ENCODE measurements around the gene TSPAN18. TPM values are rescaled to one million over a fixed set of nuclear protein-coding genes. Genes with fewer than 3 reads are reported as not detected.

TSPAN18 gene
- total RNA-seq, 1 donor from 2014 or later: 99.7 TPM

- DNase-seq: no peak
- intact Hi-C loops (cut with DNase I): loop anchor here (10.0 kb wide), 2 partner anchors 363 to 393 kb away; no protein-coding TSS in a partner anchor
- no peak for ATAC-seq (ENCODE audit: poor library complexity)
Observed at GRCh38 chr11:44931466-44931865, 204.7 kb downstream of the TSPAN18 start.

- intact Hi-C loops (cut with DNase I): loop anchor here (10.0 kb wide), 2 partner anchors 361 to 391 kb away; no protein-coding TSS in a partner anchor
- no peak for ATAC-seq (ENCODE audit: poor library complexity)
Observed at GRCh38 chr11:44934110-44934509, 207.3 kb downstream of the TSPAN18 start.

DNA sequence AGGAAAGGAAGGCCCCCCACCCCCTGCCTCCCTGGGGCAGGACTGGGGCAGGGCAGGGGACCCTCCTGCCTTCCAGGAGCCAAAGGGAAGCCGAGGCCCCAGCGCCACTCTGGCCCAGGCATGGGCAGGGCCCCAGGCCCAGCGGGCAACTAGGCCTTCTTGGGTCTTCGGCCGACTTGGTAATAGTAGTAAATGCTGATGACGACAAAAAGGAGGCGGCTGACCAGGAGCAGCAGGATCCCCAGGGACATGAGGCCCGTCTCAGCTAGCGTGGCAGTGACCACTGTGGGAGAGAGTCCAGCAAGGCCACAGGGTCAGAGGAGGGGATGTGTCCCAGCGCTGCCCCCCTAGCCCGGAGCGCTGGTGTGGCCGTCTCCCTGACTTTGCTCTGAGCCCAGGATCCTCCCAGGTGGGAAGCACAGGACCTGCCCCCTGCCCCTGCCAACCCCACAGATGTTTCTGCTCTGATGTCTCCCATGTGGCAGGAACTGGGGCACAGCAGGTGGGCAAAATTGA lies 208.0 kb downstream of the TSPAN18 start:
- intact Hi-C loops (cut with DNase I): loop anchor here (10.0 kb wide), 2 partner anchors 360 to 390 kb away; no protein-coding TSS in a partner anchor
- ATAC-seq (ENCODE audit: poor library complexity) (no peak), DNase-seq (no peak)

More at GRCh38 chr11:44934110-44934509, 207.3 kb downstream of the TSPAN18 start:
- no peak for DNase-seq

- DNase-seq (peak; percentile 87), ATAC-seq (ENCODE audit: poor library complexity) (peak; percentile 61)
- intact Hi-C loops (cut with DNase I): loop anchor here (2.0 to 10.0 kb wide), 3 partner anchors 166 to 388 kb away; no protein-coding TSS in a partner anchor
Observed at GRCh38 chr11:44936525-44936924, 209.8 kb downstream of the TSPAN18 start.

DNA sequence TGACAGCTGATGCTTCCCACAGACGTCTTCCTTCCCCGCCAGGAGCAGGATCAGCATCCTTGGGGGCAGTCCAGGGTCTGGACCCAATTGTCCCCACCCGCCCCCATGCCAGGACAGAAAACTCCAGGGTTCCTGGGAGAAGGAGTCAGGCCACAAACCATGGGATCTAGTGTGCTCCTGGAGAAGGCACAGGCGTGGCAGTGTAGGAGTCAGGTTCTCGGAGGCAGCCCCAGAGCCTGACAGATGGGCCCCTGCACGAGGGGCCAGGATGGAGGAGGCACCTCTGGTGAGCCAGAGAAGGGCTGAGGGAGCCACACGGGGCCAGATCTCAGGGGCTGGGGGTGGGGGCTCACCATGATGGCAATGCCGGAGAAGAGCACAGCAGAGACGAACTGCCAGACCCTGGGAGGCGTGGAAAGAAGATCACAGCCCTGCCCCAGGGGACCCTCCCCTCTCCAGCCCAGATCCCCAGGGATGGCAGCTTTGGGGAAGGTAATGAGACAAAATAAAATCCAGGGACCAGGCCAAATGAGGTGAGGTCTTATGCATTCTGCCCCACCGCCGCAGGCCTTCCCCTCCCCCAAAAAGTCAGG lies 210.3 kb downstream of the TSPAN18 start:
- intact Hi-C loops (cut with DNase I): loop anchor here (2.0 to 10.0 kb wide), 3 partner anchors 166 to 388 kb away; no protein-coding TSS in a partner anchor
- ATAC-seq (ENCODE audit: poor library complexity) (no peak), DNase-seq (no peak)

GRCh38 chr11:44938066-44938691 lies 211.4 kb downstream of the TSPAN18 start:
- ATAC-seq (ENCODE audit: poor library complexity): no peak
- intact Hi-C loops (cut with DNase I): loop anchor here (10.0 kb wide), 2 partner anchors 357 to 387 kb away; no protein-coding TSS in a partner anchor
- no peak for DNase-seq

DNA sequence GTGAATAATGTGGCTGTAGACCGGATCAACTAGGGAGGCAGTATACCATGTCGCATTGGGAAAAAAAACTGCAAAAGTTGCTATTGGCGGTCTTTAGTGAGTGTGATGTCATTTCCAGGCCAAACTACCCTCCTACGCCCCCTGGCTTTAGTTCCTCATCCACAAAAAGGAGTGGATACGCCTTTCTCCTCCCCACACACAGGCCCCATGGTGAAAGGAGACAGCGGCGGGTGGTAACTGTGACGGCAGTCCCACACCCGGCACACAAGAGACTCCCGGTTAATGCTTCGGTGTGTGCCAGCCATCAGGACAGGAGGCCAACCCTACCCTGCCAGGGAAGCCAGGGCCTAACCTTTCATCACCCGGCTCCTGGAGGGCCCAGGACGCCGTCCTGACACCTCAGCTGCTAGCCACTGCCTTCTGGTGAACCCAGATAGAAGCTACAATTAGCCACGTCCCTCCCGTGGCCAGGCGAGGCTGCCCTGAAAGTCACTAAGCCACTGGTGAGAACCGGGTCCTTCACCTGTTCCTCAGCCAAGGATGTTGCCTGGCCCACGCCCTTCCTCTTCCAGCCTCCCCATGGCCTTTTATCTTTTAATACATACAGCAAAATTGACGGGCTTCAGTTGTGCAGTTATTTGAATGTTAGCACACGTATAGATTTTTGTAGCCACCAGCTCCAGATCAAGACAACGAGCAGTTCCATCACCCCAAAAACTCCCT lies 213.1 kb downstream of the TSPAN18 start:
- intact Hi-C loops (cut with DNase I): loop anchor here (10.0 kb wide), 2 partner anchors 355 to 385 kb away; no protein-coding TSS in a partner anchor
- ATAC-seq (ENCODE audit: poor library complexity): peak; percentile 58
- DNase-seq: peak; percentile 69

DNA sequence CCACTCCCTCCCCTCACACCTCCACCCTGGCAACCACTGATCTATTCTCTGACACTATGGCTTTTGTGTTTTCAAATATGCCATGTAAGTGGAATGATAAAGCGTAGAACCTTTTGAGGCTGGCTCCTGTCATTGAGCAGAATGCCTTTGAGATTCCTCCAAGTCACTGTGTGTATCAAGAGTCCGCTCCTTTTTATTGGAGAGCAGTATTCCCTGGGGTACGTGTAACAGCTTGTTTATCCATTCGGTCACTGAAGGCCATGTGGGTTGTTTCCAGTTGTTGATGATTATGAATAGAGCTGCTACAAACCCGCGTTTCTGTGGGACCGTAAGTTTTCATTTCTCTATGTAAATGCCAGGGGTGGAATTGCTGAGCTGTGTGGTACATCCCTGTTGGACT lies 213.6 kb downstream of the TSPAN18 start:
- ATAC-seq (ENCODE audit: poor library complexity): peak; percentile 45
- DNase-seq: no peak
- intact Hi-C loops (cut with DNase I): no loop called here

DNA sequence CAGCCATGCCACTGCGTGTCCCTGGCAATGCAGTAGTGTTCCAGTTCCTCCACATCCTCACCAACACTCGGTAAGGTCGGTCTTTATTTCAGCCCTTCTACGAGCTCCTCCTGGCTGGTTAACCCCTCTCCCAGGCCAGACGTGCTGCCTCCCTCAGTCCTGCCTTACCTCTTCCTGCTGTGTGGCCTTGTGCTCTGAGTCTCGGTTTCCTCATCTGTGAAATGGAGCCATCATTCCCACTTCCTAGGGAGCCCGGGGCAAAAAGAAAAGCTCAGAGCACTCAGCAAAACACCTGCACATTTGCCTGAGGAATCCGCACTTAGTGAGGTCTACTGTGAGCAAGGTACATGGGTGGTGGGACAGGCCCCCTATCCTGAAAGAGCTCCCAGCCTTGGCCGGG lies 214.1 kb downstream of the TSPAN18 start:
- ATAC-seq (ENCODE audit: poor library complexity) (no peak), DNase-seq (no peak)
- intact Hi-C loops (cut with DNase I): no loop called here

GRCh38 chr11:44941259-44942021 lies 214.7 kb downstream of the TSPAN18 start:
- intact Hi-C loops (cut with DNase I): no loop called here
- ATAC-seq (ENCODE audit: poor library complexity) (no peak), DNase-seq (no peak)

DNA sequence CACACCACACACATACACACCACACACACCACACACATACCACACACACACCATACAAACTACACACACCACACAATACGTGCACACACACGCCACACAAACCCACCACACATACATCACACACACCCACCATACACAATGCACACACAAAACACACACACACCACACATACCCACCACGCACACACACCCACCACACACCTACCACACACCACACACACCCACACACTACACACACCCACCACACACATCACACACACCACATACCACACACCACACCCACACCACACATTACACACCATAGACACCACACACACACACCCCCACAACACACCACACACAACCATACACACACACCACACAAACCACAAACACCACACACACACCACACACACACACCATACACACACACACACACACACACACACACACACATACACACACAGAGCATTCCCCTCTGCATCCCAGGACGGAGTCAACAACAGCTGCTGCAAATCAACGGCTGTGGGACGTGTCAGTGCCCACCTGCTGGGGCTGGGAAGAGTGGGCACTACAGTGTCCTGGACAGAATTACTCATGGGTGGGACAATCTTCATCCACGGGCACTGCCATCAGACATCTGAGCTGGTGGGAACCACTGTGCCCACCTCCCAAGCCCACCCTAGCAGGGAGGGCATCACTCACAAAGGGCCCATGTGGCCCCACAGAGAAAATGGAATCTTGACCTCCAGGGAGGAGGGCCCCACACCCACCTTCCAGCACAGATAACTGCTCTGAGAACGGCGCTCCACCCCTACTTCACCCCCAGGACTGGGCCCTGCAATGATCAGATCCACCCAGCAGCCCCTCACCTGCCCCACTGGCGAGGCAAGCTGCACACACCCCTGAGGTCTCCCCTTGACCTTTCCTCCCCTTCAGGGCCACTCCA lies 215.5 kb downstream of the TSPAN18 start:
- DNase-seq (no peak), ATAC-seq (ENCODE audit: poor library complexity) (no peak)
- intact Hi-C loops (cut with DNase I): no loop called here

- DNase-seq: no peak
- intact Hi-C loops (cut with DNase I): no loop called here
- ATAC-seq (ENCODE audit: poor library complexity): no peak
Observed at GRCh38 chr11:44943118-44943517, 216.4 kb downstream of the TSPAN18 start.

DNA sequence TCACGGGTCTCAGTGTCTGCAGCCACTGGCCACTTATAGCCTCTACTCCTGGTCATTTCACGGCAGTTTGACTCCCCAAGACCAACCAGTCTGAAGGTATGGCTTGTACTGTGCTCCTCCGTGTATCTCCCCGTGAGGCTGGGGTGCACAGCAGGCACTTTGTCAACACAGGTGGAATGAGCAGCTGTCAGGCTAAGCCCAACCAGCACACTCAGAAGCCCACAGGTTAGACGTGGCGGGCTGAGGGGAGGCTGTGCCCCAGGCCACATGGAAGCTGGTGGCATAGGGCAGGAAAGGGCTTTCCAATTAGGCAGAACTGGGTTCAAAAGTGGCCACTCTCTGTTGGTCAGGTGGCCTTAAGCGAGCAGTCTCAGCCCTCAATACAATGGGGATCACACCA lies 216.9 kb downstream of the TSPAN18 start:
- intact Hi-C loops (cut with DNase I): no loop called here
- ATAC-seq (ENCODE audit: poor library complexity): no peak
- no peak for DNase-seq

- ATAC-seq (ENCODE audit: poor library complexity) (no peak), DNase-seq (no peak)
- intact Hi-C loops (cut with DNase I): no loop called here
Observed at GRCh38 chr11:44944181-44944852, 217.6 kb downstream of the TSPAN18 start.

- intact Hi-C loops (cut with DNase I): no loop called here
- DNase-seq (no peak), ATAC-seq (ENCODE audit: poor library complexity) (no peak)
Observed at GRCh38 chr11:44944853-44945235, 218.1 kb downstream of the TSPAN18 start.

GRCh38 chr11:44945666-44946065 lies 218.9 kb downstream of the TSPAN18 start:
- intact Hi-C loops (cut with DNase I): no loop called here
- ATAC-seq (ENCODE audit: poor library complexity): peak; percentile 58
- DNase-seq: peak; percentile 83

DNA sequence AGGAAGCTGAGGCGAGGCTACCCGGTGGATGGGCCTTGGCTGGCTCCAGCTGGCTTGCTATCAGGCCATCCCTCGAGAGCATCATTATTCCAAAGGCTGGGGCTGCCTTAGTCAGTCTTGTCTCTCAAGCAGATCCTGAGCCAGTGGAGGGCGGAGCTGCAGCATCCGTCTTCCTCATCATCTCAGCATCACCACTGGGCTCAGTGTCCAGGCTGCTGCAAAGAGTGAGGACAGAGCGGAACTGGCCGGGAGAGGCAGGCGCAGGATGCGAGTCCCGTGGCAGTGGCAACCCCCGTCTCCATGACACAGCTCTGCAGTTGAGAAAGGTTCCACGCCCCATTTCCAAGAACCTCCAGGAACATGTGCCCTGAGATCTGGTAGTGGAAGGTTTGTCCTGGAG lies 219.5 kb downstream of the TSPAN18 start:
- intact Hi-C loops (cut with DNase I): no loop called here
- DNase-seq: peak; percentile 92
- ATAC-seq (ENCODE audit: poor library complexity): peak; percentile 44
